ENCODE measurements around the gene TMEM184A.

Gene TMEM184A

DNA sequence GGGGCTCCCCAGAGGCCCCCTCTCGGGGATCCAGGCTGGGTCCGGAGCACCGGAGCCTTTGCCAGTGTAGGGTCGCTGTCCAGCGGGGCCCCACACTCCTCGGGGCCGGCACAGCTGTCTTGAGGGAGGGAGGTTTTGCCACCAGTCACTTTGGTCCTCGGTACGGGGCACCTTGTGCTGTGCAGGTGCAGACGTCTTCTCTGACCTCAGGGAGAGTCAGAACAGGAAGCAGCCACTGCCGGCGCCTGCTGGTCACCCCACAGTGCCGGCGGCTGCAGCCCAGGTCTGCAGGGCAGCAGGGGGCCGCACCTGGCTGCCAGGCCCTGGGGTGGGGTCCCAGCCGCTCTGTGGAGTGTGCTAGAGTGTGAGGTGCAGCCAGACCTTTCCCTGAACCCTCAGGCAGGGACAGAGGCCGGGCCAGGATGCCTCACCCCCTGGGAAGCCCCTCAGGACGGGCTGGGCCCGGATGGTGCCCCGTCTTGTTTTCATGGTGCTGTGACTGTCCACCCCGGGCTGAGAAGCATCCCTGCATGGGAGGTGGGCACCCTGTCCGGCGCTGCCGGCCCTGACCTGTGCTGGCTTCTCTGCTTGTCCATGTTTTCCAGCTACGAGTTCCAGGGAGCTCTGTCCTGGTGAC lies 17.3 kb downstream of the TMEM184A start:
- DNase-seq, result no peak

GRCh38 chr7:1537535-1538412 lies 18.2 kb downstream of the TMEM184A start:
- DNase-seq, result no peak

DNA sequence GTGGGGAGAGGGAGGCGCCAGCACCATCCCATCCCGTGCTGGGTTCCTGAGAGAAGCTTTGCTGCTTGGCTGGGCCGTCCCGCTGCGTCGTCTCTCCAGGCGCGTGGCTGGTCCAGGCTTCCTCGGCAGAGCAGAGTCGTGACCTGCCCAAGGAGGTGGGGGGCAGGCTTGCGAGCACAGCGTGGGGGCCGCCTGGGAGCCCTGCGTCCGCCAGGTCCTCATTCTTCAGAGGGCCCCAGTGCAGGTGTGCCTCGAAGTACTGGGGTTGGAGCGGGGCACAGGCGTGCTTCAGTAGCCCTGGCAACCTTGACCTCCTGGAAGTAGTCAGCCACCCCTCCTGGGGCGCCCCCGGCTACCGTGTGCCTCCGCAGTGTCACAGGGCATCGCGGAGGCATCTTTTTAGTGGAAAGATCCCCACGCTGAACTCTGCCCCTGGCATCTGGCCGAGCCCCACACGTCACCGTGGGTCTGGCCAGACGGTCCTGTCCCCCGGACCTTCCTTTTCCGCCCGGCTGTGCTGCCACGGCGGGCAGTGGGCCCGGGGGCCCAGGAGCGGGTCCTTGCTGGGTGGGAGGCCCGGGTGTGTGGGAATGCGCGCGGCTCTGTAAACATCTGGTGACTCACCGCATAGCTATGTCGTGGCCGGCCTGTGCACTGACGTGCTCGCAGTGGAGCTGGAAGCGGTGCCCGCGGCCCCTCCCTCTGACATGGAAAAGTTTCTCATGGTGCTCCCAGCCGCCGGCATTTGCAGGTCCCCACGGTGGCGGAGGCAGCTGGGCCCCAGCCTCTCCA lies 19.1 kb downstream of the TMEM184A start:
- no peak for DNase-seq

DNA sequence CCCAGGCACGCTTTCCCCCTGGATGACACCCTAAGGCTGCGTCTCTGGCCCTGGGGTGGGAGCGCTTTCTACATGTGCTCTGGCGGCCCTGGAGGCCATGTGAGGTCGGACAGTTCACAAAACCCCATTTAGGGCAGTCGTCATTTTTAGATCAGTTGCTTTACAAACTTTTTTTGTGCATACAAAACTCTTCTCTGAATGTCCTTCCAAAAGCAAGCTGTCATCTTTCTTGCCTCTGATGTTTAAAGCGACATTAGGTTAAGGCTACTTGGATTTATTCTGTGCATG lies 19.6 kb downstream of the TMEM184A start:
- DNase-seq, result no peak

DNA sequence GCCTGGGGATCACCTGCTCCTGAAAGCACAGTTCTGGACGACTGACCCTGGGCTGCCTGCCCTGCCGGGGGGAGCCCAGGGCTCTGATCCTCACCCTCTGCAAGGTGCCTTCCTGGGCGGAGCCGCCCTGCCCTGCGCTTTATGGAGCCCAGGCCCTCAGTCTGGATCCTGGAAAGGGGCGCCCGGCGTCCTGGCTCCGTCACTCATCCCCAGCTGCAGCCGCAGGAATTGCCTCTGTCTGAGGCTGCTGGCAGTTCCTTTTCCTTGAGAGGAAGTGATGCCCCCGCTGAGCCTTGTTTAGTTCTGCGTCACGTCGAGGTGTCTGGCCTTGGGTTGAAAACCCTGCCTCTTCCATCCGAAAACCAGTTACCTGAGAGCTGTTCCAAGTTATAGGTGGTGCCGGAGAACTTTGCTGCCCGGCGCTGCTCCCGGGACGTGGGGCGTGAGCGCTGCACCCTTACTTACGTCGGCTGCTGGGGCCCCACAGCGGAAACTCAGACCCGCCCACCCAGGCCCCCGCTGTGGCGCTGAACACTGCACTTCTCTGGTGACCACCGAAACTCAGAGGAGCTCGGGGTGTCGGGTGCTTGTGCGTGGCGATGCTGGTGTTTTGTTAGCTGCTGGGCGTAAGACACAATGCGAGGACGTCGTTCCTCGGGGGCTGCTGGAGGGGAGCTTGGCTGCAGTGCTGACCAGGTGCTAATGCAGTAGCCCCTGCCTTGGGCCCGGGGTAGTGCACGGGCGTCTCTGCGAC lies 20.1 kb downstream of the TMEM184A start:
- DNase-seq, result no peak

- no peak for DNase-seq
These were observed 20.9 kb downstream of the TMEM184A start for GRCh38 chr7:1535100-1535458.

- no peak for DNase-seq
These were observed 21.5 kb downstream of the TMEM184A start for GRCh38 chr7:1534330-1535099.

- peak; percentile 65 for DNase-seq
These were observed 22.3 kb downstream of the TMEM184A start for GRCh38 chr7:1533547-1534329.

DNA sequence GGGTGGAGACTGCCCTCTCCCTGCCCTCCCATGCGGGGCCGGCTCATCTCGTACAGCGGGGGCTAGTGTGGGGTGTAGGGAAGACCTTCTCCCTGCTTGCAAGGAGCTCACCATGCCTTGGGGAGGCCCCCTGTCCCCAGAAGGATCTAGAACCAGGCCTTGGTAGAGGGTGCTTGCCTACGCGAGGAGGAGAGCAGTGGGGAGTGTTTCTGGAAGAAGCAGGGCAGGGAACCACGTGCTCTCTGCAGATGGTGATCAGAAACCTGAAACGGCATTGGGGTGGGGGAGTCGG lies 22.8 kb downstream of the TMEM184A start:
- no peak for DNase-seq

DNA sequence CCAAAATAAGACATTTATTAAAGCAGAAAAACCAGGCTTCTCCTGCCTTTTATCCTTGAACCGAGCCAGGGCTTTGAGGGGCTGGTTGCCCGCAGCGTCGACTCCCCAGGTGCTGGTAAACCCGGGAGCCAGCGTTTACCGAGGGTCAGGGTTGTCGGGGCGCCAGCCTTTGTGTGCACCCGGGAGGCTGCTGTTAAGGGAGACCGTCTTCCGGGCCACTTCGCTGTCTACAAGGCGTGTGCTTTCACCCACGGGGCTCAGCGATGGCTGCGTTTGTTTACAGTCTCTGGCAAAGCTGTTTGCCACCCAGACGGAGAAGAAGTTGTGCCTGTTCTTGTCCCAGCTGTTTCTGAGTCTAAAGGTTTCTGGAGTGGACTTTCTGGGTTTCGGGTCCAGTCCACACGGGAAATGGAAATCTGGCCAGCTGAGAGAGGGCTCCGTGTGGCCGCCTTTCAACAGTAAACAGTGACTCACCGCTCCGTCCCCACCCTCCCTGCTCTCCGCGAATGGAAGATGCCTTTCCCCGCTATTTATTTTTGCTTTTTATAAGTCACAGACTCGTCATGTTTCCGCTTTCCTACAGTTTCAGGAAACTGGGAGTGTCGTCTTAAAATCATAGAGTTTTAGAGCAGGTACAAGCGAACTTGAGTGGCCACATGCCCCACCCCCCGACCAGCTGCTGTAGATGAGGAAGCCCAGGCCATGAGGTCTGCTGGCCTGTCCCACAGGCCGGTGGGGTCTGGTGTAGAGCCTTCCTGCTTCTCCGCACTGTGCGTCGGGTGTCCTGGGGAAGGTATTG lies 23.4 kb downstream of the TMEM184A start:
- DNase-seq, result peak; percentile 76

- DNase-seq, result no peak
These were observed 24.0 kb downstream of the TMEM184A start for GRCh38 chr7:1531979-1532455.

DNA sequence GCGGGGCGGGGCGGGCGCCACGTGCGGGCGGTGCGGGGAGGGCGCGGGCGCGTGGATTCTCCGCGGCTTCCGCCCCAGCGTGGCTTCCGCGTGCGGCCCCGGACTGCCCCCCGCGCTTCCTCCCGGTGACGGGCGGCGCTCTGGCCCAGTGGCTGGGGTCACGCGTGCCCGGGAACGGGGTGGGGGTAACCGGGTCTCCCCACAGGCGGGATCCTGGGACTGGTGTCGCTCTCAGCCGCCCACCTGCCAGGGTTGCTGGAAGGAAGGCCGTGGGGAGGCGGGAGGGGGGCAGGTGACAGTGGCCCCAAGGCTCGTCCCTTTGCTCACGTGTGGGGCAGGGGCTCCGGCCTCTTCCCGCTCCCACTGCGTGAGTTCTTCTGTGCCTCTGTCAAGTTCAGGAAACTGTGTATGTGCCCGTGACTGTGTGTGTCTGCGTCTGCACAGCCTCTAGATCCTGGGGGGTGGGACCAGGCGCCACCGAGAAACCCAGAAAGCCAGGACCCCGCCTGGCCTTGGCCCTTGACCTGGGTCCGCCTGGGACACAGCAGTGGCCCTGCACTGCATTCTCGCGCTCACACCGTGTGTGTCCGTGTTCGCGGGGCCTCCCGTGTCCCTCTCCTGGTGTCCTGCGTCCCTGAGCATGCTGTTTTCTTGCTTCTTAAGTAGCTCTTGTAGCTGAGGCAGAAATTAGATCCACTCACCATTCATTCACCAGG lies 24.6 kb downstream of the TMEM184A start:
- DNase-seq, result peak; percentile 39

GRCh38 chr7:1530946-1531262 lies 25.1 kb downstream of the TMEM184A start:
- DNase-seq, result no peak

DNA sequence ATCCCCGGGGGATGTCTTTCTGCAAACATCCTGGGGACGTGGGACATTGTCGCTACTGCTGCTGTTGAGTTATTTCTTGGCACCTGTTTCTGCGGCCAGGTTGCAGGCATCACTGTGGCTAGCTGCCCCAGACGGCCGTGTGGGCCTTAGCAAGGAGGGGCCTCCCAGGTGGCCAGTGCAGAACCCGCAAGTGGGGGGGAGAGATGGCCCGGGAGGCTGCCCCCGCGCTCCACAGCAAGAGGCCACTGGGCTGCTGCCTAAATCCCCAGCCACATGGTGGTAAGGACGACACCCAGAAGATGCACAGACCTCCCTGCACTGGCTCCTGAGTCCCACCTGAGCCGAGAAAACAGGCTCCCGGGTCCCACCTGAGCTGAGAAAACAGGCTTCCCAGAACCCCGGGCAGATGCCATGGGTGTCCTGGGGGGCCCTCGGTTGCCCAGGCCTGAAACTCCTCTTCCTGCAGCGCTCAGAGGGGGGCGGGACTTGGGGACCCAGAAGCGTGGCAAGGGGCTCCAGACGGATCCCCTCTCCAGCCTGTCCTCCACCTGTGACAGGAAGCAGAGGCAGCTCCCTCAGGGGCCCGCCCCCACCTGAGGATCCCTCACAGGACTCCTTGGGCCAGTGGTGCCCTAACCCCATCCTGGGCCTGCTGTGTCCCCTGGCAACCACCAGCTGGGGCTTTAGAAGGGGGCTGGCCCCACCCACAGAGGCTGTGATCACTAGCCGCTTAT lies 26.5 kb downstream of the TMEM184A start:
- no peak for DNase-seq

- DNase-seq, result no peak
These were observed 29.7 kb downstream of the TMEM184A start for GRCh38 chr7:1526271-1526754.

DNA sequence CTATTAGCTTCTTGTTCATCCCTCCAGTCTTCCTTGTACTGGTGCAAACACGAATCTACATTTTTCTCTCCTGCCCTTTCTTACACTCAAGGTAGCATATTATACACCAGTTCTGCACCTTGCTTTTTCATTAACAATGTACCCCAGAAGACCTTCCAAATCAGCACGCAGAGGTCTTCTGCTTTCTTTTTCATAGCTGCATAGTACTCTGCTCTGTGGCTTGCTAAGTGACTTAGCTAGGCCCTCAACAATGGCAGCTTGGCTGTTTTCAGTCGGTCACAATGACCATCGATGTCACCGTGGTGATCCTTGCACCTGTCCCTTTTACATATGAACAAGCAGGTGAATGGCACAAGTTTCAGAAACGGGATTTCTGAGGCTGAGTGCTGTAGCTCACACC lies 30.6 kb downstream of the TMEM184A start:
- DNase-seq, result no peak

- DNase-seq, result no peak
These were observed 32.2 kb downstream of the TMEM184A start for GRCh38 chr7:1523844-1524243.

- DNase-seq, result no peak
These were observed 32.8 kb downstream of the TMEM184A start for GRCh38 chr7:1523208-1523607.

- no peak for DNase-seq
These were observed 34.5 kb downstream of the TMEM184A start for GRCh38 chr7:1521456-1521855.
